PC-9 (cell line): Measurements from ENCODE around the gene PNPT1. TPM values are rescaled to one million over a fixed set of nuclear protein-coding genes. Genes with fewer than 3 reads are reported as not detected.
"Not testable (repeated sequence)": the region's sequence is repeated elsewhere in the genome, so short reads cannot be mapped to it uniquely, and the experiment has no call there.

ENCODE experiments used
- BruUV-seq: library from RNA; stranded (reverse); fragments of 400-500 nt; replicated peaks from 2 replicates; lab custom pipeline; 2021; lab: Mats Ljungman, UMichigan
- CTCF ChIA-PET: fragments of 300-600 bp; sonication (Branson Sonifier 250); formaldehyde crosslinking; loops from one replicate; lab custom pipeline; 2022; ENCODE audit warnings: antibody characterized with exemption; lab: Charles Lee
- POLR2A ChIA-PET: fragments of 300-600 bp; sonication (Branson Sonifier 250); formaldehyde crosslinking; loops from one replicate; lab custom pipeline; 2022; ENCODE audit warnings: antibody characterized with exemption; ENCODE audit not compliant: unreplicated experiment; lab: Charles Lee
- DNase-seq, 2 experiments: peaks; one replicate each; pipeline versions ENCODE4 v3.0.0 to v3.0.0-alpha.2; 2015 to 2022; ENCODE audit warnings: mixed read lengths in 1 of 2
- H2AFZ ChIP-seq: fragments of 200-600 bp; sonication (generic); 2 replicates; pipeline ENCODE4 v1.8.1; 2017; ENCODE audit warnings: antibody characterized with exemption
- H3F3A ChIP-seq: fragments of 200-600 bp; sonication (generic); 2 replicates; pipeline ENCODE4 v1.8.1; 2017; ENCODE audit warnings: antibody characterized with exemption, mild to moderate bottlenecking, low read depth; ENCODE audit not compliant: insufficient read depth
- H3K27ac ChIP-seq: fragments of 200-600 bp; sonication (generic); 2 replicates; pipeline ENCODE4 v1.6.1; 2016; ENCODE audit warnings: mixed run types
- H3K27me3 ChIP-seq: fragments of 200-600 bp; sonication (generic); 2 replicates; pipeline ENCODE4 v1.6.1; 2016; ENCODE audit warnings: low read depth, mixed run types; ENCODE audit not compliant: insufficient read depth
- H3K36me3 ChIP-seq: fragments of 200-600 bp; sonication (generic); 2 replicates; pipeline ENCODE4 v1.6.1; 2016; ENCODE audit warnings: low read depth, mixed run types
- H3K4me1 ChIP-seq: fragments of 200-600 bp; sonication (generic); replicated peaks from 2 replicates; pipeline ENCODE4 v1.6.1; 2016; ENCODE audit warnings: mixed run types; ENCODE audit not compliant: insufficient read depth
- H3K4me2 ChIP-seq: fragments of 200-600 bp; sonication (generic); 2 replicates; pipeline ENCODE4 v1.6.1; 2017; ENCODE audit warnings: mixed run types
- H3K4me3 ChIP-seq: fragments of 200-600 bp; sonication (generic); 2 replicates; pipeline ENCODE4 v1.6.1; 2016; ENCODE audit warnings: mixed run types
- H3K79me2 ChIP-seq: fragments of 200-600 bp; sonication (generic); 2 replicates; pipeline ENCODE4 v1.6.1; 2017; ENCODE audit warnings: low read depth, mixed run types
- H3K9me2 ChIP-seq: fragments of 200-600 bp; sonication (generic); 2 replicates; pipeline ENCODE4 v1.8.1; 2017; ENCODE audit warnings: mild to moderate bottlenecking; ENCODE audit not compliant: insufficient read depth
- H3K9me3 ChIP-seq: fragments of 200-600 bp; sonication (generic); 2 replicates; pipeline ENCODE4 v1.8.1; 2016; ENCODE audit warnings: low read depth; ENCODE audit not compliant: insufficient read depth
- H4K20me1 ChIP-seq: fragments of 200-600 bp; sonication (generic); 2 replicates; pipeline ENCODE4 v1.8.1; 2017; ENCODE audit not compliant: insufficient read depth
- EZH2 ChIP-seq: fragments of 200-600 bp; sonication (generic); IDR thresholded peaks from 2 replicates; pipeline ENCODE4 v1.8.0; 2017; ENCODE audit warnings: antibody characterized with exemption, low read depth
- intact Hi-C: fragments of 100-400 bp; cut with micrococcal nuclease; formaldehyde crosslinking; loops from one replicate; pipeline ENCODE4 v1.10.0; 2022; ENCODE audit not compliant: unreplicated experiment
- total RNA-seq: library from RNA; stranded (reverse); gene quantifications from 2 replicates; pipeline ENCODE4 v1.2.3, GENCODE V29; 2021
- TF ChIP-seq, protein P1 (sequence below): fragments of 200-600 bp; sonication (generic); conservative IDR thresholded peaks from 2 replicates; pipeline ENCODE4 v1.6.1; 2017; ENCODE audit warnings: mixed run types, antibody characterized with exemption, mild to moderate bottlenecking, moderate library complexity

The PNPT1 gene
- total RNA-seq, 1 experiment from 2014 or later: 23.1 TPM

DNA sequence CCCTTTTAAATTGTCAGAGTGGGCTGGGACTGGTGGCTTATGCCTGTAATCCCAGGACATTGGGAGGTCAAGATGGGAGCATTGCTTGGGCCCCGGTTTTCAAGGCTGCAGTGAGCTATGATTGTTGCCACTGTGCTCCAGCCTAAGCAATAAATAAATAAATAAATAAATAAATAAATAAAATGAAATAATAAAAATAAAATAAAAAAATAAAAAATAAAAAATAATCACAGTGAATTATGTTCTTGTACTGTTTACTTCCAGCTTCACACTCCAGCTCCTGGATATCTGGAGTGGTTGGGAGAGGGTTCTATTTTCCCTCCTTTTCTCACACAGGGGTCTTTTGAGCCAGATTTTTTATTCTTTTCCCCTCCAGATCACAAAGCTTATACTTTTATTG is 26.2 kb upstream of the PNPT1 start:
- Histone ChIP-seq H3K36me3 (no peaks in the 10 kb centered on the region), H3K27me3 (no peaks in the 10 kb centered on the region), H3K79me2 (no peaks in the 10 kb centered on the region), H3K4me1 (peaks cover 17% of the 10 kb centered on the region), H3K4me2 (no peak overlapping the region), H3F3A (no peaks in the 10 kb centered on the region), H2AFZ (no peak overlapping the region), H4K20me1 (no peaks in the 10 kb centered on the region), H3K9me2 (no peaks in the 10 kb centered on the region), H3K27ac (no peak overlapping the region), H3K9me3 (no peaks in the 10 kb centered on the region), H3K4me3 (no peak overlapping the region)
- ChIA-PET CTCF (no interaction called here), POLR2A (interaction anchor here (0.5 kb wide), 1 partner anchor 1710 kb away, joined by 3 read pairs; no protein-coding TSS in a partner anchor)
- DNase-seq: no peak
- intact Hi-C loops: loop anchor here (10.0 kb wide), 1 partner anchor 1795 kb away; no protein-coding TSS in a partner anchor
- no TSS peak for BruUV-seq
- TF ChIP-seq, protein P1, sequence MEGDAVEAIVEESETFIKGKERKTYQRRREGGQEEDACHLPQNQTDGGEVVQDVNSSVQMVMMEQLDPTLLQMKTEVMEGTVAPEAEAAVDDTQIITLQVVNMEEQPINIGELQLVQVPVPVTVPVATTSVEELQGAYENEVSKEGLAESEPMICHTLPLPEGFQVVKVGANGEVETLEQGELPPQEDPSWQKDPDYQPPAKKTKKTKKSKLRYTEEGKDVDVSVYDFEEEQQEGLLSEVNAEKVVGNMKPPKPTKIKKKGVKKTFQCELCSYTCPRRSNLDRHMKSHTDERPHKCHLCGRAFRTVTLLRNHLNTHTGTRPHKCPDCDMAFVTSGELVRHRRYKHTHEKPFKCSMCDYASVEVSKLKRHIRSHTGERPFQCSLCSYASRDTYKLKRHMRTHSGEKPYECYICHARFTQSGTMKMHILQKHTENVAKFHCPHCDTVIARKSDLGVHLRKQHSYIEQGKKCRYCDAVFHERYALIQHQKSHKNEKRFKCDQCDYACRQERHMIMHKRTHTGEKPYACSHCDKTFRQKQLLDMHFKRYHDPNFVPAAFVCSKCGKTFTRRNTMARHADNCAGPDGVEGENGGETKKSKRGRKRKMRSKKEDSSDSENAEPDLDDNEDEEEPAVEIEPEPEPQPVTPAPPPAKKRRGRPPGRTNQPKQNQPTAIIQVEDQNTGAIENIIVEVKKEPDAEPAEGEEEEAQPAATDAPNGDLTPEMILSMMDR: no peak
- TF ChIP-seq EZH2: no peak

DNA sequence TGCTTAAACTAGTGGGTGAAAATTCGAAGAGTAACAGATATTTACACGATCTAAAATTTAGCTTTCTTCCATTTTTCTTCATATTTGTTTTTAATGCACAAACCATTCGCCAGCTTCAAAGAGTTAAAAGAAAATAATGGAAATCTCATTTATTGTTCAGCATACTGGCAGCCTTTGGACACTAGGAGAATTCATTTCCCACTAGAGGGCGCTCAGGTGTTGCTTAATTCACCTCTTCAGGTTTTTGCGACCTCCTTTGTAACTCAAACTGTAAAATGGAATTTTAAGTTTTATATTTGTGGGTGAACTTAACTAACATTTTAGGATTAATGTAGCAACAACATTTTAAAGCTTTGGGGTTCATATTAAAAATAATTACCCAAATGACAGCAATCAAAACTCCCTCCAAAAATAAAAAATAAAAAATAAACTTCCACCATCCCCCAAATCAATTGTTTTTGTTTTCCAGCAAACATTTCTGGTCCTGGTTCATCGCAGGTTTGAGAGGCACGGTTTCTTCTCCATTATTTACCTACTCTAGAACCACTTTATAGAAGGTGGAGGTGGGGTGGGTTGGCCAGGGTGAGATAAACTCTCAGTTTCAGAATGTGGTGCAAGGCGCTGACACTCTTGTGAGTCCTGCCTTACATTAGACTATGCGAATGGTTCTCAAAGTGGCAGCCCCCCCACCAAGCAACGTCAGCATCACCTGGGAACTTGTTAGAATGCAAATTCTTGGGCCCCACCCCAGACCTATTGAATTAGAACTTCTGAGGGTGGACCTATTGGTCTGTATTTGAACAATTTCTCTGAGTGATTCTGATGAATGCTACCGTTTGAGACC is 24.7 kb upstream of the PNPT1 start:
- peak overlapping the region; percentile 24; the same call in 1 of the 2 replicates for H2AFZ ChIP-seq
- DNase-seq: peak; percentile 53 to 58
- CTCF ChIA-PET: interaction anchor here (0.6 to 1.4 kb wide), 4 partner anchors 53 to 465 kb away, joined by 3 to 4 read pairs (median 4); partner anchors contain the start of gene CCDC85A
- intact Hi-C loops: loop anchor here (1.0 to 10.0 kb wide), 5 partner anchors 53 to 1796 kb away; no protein-coding TSS in a partner anchor
- H3K4me2 ChIP-seq: no peak overlapping the region
- H3K9me3 ChIP-seq: no peaks in the 10 kb centered on the region
- H4K20me1 ChIP-seq: no peaks in the 10 kb centered on the region
- POLR2A ChIA-PET: no interaction called here
- TF ChIP-seq EZH2: no peak
- TF ChIP-seq, protein P1: peak; percentile 97
- H3K4me3 ChIP-seq: no peak overlapping the region
- no peaks in the 10 kb centered on the region for H3K79me2 ChIP-seq
- H3K4me1 ChIP-seq: peaks cover 17% of the 10 kb centered on the region
- H3K36me3 ChIP-seq: no peaks in the 10 kb centered on the region
- no TSS peak for BruUV-seq
- H3K27ac ChIP-seq: no peak overlapping the region
- no peaks in the 10 kb centered on the region for H3K9me2 ChIP-seq
- no peaks in the 10 kb centered on the region for H3F3A ChIP-seq
- H3K27me3 ChIP-seq: no peaks in the 10 kb centered on the region

DNA sequence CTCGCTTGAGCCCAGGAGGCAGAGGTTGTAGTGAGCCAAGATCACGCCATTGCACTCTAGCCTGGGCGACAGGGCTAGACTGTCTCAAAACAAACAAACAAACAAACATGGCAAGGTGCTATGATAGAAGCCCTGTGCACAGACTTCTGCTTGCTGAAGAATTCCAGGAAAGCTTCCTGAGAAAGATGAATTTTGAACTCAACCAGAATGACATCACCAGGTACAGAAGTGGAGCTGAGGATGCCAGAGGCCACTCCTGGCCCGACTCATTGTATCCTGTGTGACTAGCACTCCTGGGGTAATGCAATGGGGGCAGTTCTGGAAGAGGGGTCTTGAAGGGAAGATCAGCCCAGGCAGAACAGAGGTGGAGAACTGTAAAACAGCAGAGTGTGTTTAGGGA is 22.0 kb upstream of the PNPT1 start:
- no peak overlapping the region for H2AFZ ChIP-seq
- TF ChIP-seq, protein P1: no peak
- TF ChIP-seq EZH2: no peak
- no TSS peak for BruUV-seq
- ChIA-PET POLR2A (no interaction called here), CTCF (no interaction called here)
- no peaks in the 10 kb centered on the region for H3K79me2 ChIP-seq
- H3K27ac ChIP-seq: no peak overlapping the region
- no peak for DNase-seq
- no peaks in the 10 kb centered on the region for H3K9me3 ChIP-seq
- intact Hi-C loops: loop anchor here (10.0 kb wide), 1 partner anchor 1799 kb away; no protein-coding TSS in a partner anchor
- no peak overlapping the region for H3K4me3 ChIP-seq
- H3K4me2 ChIP-seq: no peak overlapping the region
- H3K27me3 ChIP-seq: no peaks in the 10 kb centered on the region
- no peaks in the 10 kb centered on the region for H3K4me1 ChIP-seq
- H3K9me2 ChIP-seq: no peaks in the 10 kb centered on the region
- no peaks in the 10 kb centered on the region for H4K20me1 ChIP-seq
- H3K36me3 ChIP-seq: no peaks in the 10 kb centered on the region
- H3F3A ChIP-seq: no peaks in the 10 kb centered on the region

DNA sequence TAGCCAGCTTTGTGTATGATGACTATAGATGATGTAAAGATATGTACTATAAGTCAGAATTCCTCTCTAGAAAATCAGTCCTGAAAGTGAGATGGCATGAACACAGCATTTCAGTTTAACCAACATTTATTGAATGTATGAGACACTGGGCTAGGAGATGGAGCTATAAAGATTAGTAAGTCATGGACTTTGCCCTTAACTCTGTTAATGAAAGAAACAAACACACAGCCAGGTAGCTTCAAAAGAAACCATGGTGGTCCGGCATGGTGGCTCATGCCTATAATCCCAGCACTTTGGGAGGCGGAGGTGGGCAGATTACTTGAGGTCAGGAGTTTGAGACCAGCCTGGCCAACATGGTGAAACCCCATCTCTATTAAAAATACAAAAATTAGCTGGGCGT is 21.5 kb upstream of the PNPT1 start:
- H3K9me3 ChIP-seq, H3K27ac ChIP-seq, H4K20me1 ChIP-seq, H3K36me3 ChIP-seq, BruUV-seq, H2AFZ ChIP-seq, H3K4me2 ChIP-seq, H3K79me2 ChIP-seq, H3K27me3 ChIP-seq, POLR2A ChIA-PET, H3K4me1 ChIP-seq, DNase-seq, CTCF ChIA-PET, H3K9me2 ChIP-seq, H3K4me3 ChIP-seq, H3F3A ChIP-seq: not testable (repeated sequence)
- intact Hi-C loops: loop anchor here (10.0 kb wide), 1 partner anchor 1800 kb away; no protein-coding TSS in a partner anchor
